Neural progenitor cell (in vitro differentiated cells): ENCODE results near the gene IL26.

Source experiments
- EZH2 ChIP-seq: fragments of 200-600 bp; sonication (generic); IDR thresholded peaks from 2 replicates; pipeline ENCODE4 v1.6.1; 2017; ENCODE audit warnings: antibody characterized with exemption, mild to moderate bottlenecking, moderate library complexity
- TF ChIP-seq, protein P1 (sequence below): fragments of 200-600 bp; sonication (generic); IDR thresholded peaks from 2 replicates; pipeline ENCODE4 v1.5.1; 2017; ENCODE audit warnings: antibody characterized with exemption, mild to moderate bottlenecking

DNA sequence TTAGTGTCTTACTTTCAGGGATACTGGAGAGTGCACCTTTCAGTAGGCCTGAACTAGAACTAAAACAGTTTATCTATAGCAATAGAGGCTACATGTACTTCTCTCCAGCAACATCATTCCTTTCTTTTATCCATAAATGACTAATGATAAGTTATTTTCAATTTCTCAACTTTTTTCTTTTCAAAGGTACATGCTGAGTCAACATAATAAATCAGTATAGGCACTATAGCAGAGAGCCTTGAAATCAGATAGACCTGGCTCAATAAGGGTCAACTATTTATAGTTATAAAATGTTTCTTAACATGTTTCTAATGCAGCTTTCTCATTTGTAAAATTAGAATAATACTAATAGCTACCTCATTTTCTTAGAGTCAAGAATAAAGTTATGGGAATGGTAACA is 22.2 kb upstream of the IL26 start:
- no peak for TF ChIP-seq EZH2
- TF ChIP-seq, protein P1, sequence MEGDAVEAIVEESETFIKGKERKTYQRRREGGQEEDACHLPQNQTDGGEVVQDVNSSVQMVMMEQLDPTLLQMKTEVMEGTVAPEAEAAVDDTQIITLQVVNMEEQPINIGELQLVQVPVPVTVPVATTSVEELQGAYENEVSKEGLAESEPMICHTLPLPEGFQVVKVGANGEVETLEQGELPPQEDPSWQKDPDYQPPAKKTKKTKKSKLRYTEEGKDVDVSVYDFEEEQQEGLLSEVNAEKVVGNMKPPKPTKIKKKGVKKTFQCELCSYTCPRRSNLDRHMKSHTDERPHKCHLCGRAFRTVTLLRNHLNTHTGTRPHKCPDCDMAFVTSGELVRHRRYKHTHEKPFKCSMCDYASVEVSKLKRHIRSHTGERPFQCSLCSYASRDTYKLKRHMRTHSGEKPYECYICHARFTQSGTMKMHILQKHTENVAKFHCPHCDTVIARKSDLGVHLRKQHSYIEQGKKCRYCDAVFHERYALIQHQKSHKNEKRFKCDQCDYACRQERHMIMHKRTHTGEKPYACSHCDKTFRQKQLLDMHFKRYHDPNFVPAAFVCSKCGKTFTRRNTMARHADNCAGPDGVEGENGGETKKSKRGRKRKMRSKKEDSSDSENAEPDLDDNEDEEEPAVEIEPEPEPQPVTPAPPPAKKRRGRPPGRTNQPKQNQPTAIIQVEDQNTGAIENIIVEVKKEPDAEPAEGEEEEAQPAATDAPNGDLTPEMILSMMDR: no peak
